Brain microvascular endothelial cell (primary cell): Measurements from ENCODE around the gene CNOT8.

Experiments used
- DNase-seq: peaks from one replicate; pipeline ENCODE4 v3.0.0-alpha.2; 2020
- H3K27ac ChIP-seq: fragments of 250-450 bp; sonication (Bioruptor Pico); 2 replicates; pipeline ENCODE4 v1.5.1; 2020; ENCODE audit warnings: mild to moderate bottlenecking, moderate library complexity
- H3K27me3 ChIP-seq: fragments of 250-450 bp; sonication (Bioruptor Pico); replicated peaks from 2 replicates; pipeline ENCODE4 v1.5.1; 2020; ENCODE audit warnings: mild to moderate bottlenecking
- H3K36me3 ChIP-seq: fragments of 250-450 bp; sonication (Bioruptor Pico); replicated peaks from 2 replicates; pipeline ENCODE4 v1.5.1; 2020; ENCODE audit warnings: mild to moderate bottlenecking
- H3K4me3 ChIP-seq: 2 replicates; pipeline ENCODE4 v1.5.1; 2011; ENCODE audit warnings: low read depth, mild to moderate bottlenecking, control low read depth, low read length, moderate library complexity
- in situ Hi-C: cut with HindIII; loops from 2 replicates; pipeline ENCODE4 v1.10.0; 2017; ENCODE audit warnings: low sequenced_read_pairs, low pct_ligation_motif_present
- TF ChIP-seq, protein P1 (sequence below): IDR thresholded peaks from 2 replicates; pipeline ENCODE4 v1.5.1; 2011; ENCODE audit warnings: low read depth, mild to moderate bottlenecking, moderate library complexity, low read length, control low read depth, inconsistent platforms; ENCODE audit errors: missing control alignments

The CNOT8 gene

DNA sequence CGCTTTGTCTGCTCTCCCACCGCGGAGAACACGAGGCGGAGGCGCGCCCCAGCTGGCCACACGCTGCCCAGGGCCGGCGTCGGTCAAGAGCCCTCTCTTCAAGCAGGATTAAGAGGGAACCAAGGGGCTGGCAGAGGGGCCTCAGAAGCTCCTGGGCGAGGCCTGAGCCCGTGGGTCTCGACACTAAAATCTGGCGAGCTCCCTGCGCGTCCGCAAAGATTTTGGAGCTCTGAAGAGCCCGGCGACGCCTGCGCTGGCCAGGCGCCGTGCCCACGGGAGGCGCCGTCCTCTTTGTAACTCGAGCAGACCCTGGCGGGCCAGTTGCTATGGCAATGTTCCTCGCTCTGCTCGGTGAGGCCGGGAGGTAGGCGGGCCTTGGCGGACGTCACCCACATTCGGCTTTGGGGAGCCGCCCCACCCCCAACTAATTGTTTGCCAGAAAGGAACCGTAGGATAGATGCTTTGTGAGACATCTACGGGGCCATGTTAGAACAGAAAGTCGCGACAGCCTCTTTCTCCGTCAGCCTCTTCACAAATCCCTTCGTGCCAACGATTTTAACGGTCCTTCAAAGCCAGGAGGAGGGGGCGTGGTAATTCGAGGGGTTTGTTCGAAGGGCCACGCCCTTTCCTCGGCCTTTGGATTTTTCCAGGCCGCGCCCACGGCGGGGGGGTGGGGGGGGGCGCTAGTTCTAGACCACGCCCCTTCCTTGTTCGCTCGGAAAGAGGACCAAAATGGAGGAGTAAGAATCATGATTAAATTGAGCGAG is 714 bp upstream of the CNOT8 start:
- peak; percentile 97 for DNase-seq
- in situ Hi-C loops: no loop called here
- Histone ChIP-seq H3K27ac (peak overlapping the region; percentile 96), H3K27me3 (no peaks in the 10 kb centered on the region), H3K4me3 (peak overlapping the region; percentile 86), H3K36me3 (no peaks in the 10 kb centered on the region)
- TF ChIP-seq, protein P1, sequence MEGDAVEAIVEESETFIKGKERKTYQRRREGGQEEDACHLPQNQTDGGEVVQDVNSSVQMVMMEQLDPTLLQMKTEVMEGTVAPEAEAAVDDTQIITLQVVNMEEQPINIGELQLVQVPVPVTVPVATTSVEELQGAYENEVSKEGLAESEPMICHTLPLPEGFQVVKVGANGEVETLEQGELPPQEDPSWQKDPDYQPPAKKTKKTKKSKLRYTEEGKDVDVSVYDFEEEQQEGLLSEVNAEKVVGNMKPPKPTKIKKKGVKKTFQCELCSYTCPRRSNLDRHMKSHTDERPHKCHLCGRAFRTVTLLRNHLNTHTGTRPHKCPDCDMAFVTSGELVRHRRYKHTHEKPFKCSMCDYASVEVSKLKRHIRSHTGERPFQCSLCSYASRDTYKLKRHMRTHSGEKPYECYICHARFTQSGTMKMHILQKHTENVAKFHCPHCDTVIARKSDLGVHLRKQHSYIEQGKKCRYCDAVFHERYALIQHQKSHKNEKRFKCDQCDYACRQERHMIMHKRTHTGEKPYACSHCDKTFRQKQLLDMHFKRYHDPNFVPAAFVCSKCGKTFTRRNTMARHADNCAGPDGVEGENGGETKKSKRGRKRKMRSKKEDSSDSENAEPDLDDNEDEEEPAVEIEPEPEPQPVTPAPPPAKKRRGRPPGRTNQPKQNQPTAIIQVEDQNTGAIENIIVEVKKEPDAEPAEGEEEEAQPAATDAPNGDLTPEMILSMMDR: peak; percentile 22

DNA sequence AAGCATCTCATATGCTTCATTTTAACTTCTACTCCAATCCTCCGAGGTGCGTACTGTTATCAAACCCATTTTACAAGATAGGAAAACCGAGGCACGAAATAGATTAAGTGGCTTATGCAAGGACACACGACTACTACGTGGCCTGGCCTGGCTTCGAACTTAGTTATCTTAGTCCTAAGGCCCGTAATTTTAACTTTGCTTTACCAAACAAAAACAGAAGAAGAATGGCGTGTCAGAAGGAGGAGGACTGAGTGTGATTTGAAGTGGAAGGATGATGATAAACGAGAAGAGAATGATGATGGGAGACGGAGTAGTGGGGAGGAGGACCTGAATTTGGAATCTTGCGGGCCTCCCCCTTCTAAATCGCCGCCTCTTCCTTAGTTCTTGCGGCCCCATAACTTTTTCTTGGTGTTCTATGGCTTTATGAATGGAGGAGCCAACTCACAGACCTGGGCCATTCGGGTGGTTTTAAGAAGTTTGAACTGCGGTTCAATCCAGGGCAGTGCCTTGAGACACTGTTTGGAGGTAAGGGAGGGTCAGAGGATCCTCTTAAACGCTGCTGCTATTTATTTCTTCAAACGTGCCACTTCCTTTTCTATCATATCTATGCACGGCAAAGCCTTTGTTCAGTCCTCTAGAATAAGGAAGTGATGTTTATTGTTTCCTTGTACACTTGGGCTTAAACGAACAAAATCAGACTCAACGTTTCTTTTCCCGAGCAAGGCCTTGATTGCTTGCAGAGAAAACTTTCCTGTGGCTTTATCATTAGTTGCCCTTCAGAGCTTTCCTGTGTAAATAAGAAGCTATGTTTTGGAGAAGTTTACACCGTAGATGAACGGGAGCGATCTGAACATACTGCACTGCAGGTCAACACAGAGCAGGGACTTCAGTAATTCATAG is 795 bp downstream of the CNOT8 start:
- DNase-seq: no peak
- Histone ChIP-seq H3K4me3 (peak overlapping the region; percentile 86), H3K27ac (peak overlapping the region; percentile 96), H3K36me3 (peaks cover 3% of the 10 kb centered on the region), H3K27me3 (no peaks in the 10 kb centered on the region)
- TF ChIP-seq, protein P1: no peak
- in situ Hi-C loops: no loop called here

DNA sequence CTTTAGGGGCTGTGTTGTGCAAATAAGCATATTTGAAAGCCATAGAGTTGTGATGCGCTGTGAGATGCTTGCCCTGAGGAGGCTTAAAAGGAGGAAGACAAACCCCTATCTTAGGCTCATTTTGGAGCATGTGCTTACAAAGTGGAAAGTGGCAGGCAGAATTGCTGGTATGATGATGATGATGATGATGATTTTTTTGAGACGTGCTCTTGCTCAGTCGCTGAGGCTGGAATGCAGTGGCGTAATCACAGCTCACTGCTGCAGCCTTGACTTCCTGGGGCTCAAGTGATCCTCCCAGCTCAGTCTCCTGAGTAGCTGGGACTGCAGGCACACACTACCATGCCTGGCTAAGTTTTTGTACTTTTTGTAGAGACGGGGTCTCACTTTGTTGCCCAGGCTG is 1.7 kb downstream of the CNOT8 start:
- H3K4me3 ChIP-seq: peak overlapping the region; percentile 86
- in situ Hi-C loops: no loop called here
- TF ChIP-seq, protein P1: no peak
- no peaks in the 10 kb centered on the region for H3K27me3 ChIP-seq
- H3K36me3 ChIP-seq: peaks cover 3% of the 10 kb centered on the region
- peak; percentile 61 for DNase-seq
- H3K27ac ChIP-seq: peak overlapping the region; percentile 9

DNA sequence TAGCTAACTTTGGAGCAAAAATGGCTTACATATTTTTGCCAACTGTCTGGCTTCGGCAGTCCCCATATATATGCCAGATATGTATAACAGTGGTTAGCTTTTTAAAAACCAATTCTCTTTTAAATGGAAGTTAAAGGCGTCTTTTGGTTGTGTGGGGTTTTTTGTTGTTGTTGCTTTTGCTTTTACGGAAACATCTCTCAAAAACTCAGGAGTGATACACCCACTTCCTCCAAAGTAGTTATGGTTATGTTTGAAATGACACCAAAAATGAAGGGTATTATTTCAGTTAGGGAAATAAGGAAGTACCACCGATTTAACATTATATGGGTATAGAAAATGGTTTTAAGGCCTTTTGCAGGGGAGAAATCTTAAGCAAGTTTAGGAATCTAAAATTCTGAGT is 2.3 kb downstream of the CNOT8 start:
- DNase-seq: no peak
- TF ChIP-seq, protein P1: no peak
- in situ Hi-C loops: no loop called here
- no peak overlapping the region for H3K27ac ChIP-seq
- peaks cover 8% of the 10 kb centered on the region for H3K36me3 ChIP-seq
- no peak overlapping the region for H3K4me3 ChIP-seq
- no peaks in the 10 kb centered on the region for H3K27me3 ChIP-seq

DNA sequence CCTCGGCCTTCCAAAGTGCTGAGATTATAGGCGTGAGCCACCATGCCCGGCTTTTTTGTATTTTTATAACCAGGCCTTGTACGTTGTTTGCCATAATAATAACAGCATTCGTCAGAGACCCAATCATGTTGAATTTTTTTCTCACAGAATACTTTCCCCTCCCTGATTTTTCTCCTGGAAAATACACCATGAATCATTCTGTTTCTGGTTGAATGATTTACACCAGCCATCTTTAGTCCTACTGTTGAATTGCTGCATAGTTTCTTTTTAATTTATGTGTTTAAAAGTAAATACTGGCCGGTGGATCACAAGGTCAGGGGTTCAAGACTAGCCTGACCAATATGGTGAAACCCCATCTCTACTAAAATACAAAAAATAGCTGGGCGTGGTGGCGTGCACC is 3.5 kb downstream of the CNOT8 start:
- in situ Hi-C loops: no loop called here
- Histone ChIP-seq H3K4me3 (no peak overlapping the region), H3K27ac (no peak overlapping the region), H3K36me3 (peaks cover 16% of the 10 kb centered on the region), H3K27me3 (no peaks in the 10 kb centered on the region)
- no peak for DNase-seq
- TF ChIP-seq, protein P1: no peak
